HFFc6 (cell line): ENCODE data around the gene GATA5. TPM values are rescaled to one million over a fixed set of nuclear protein-coding genes. Genes with fewer than 3 reads are reported as not detected.

Source experiments
- DNase-seq: peaks from one replicate; pipeline ENCODE4 v3.0.0-alpha.2; 2018
- H3K27ac Mint-ChIP-seq: 2 replicates; pipeline ENCODE4 v1.8.0; 2020; ENCODE audit warnings: mild to moderate bottlenecking, mixed read lengths
- H3K27me3 Mint-ChIP-seq: 2 replicates; pipeline ENCODE4 v1.8.0; 2021; ENCODE audit warnings: mild to moderate bottlenecking, moderate library complexity, mixed read lengths; ENCODE audit not compliant: insufficient read depth
- H3K36me3 Mint-ChIP-seq: 2 replicates; pipeline ENCODE4 v1.8.0; 2021; ENCODE audit warnings: low read depth, mixed read lengths
- H3K4me1 Mint-ChIP-seq: 2 replicates; pipeline ENCODE4 v1.8.0; 2020; ENCODE audit warnings: low read depth, mixed read lengths
- H3K4me3 Mint-ChIP-seq: 2 replicates; pipeline ENCODE4 v1.8.0; 2020; ENCODE audit warnings: mild to moderate bottlenecking, moderate library complexity, mixed read lengths
- H3K9me3 Mint-ChIP-seq: 2 replicates; pipeline ENCODE4 v1.8.0; 2020; ENCODE audit warnings: mild to moderate bottlenecking, mixed read lengths
- CTCF ChIP-seq: fragments of 200-600 bp; sonication (generic); IDR thresholded peaks from 2 replicates; pipeline ENCODE4 v1.5.0; 2021; ENCODE audit warnings: antibody characterized with exemption, mild to moderate bottlenecking
- total RNA-seq, 6 experiments: library from RNA; stranded (reverse); fragmentation: NEBNext Ultra II Directional; extraction: Animal tissue kit (Norgen Biotek cat#: 25700); gene quantifications; 2 replicates in 1 of 6; 3 replicates in 5 of 6; pipeline ENCODE4 v1.2.3, GENCODE V29; 2021

GATA5 gene
- total RNA-seq, 6 experiments from 2014 or later, result not detected

GRCh38 chr20:62418709-62419487 is 56.9 kb downstream of the GATA5 start:
- H3K36me3 Mint-ChIP-seq, result no peaks in the 10 kb centered on the region
- no peaks in the 10 kb centered on the region for H3K4me1 Mint-ChIP-seq
- no peak for DNase-seq
- no peak overlapping the region for H3K4me3 Mint-ChIP-seq
- TF ChIP-seq CTCF, result no peak
- H3K27ac Mint-ChIP-seq, result no peak overlapping the region
- no peaks in the 10 kb centered on the region for H3K9me3 Mint-ChIP-seq
- peaks cover 6% of the 10 kb centered on the region for H3K27me3 Mint-ChIP-seq

GRCh38 chr20:62417981-62418708 is 57.6 kb downstream of the GATA5 start:
- no peak overlapping the region for H3K27ac Mint-ChIP-seq
- H3K4me1 Mint-ChIP-seq, result no peaks in the 10 kb centered on the region

GRCh38 chr20:62416651-62417637 is 58.9 kb downstream of the GATA5 start:
- H3K4me3 Mint-ChIP-seq, result no peak overlapping the region
- H3K27me3 Mint-ChIP-seq, result peaks cover 3% of the 10 kb centered on the region
- no peaks in the 10 kb centered on the region for H3K36me3 Mint-ChIP-seq

More at GRCh38 chr20:62417981-62418708, 57.6 kb downstream of the GATA5 start:
- H3K36me3 Mint-ChIP-seq, result no peaks in the 10 kb centered on the region
- H3K27me3 Mint-ChIP-seq, result peaks cover 6% of the 10 kb centered on the region
- H3K4me3 Mint-ChIP-seq, result no peak overlapping the region
- no peak for TF ChIP-seq CTCF
- no peak for DNase-seq
- no peaks in the 10 kb centered on the region for H3K9me3 Mint-ChIP-seq

GRCh38 chr20:62415354-62416111 is 60.3 kb downstream of the GATA5 start:
- H3K4me3 Mint-ChIP-seq, result no peak overlapping the region
- H3K36me3 Mint-ChIP-seq, result no peaks in the 10 kb centered on the region
- H3K9me3 Mint-ChIP-seq, result no peaks in the 10 kb centered on the region
- TF ChIP-seq CTCF, result no peak
- no peak for DNase-seq
- H3K27me3 Mint-ChIP-seq, result peaks cover 5% of the 10 kb centered on the region
- H3K4me1 Mint-ChIP-seq, result no peaks in the 10 kb centered on the region
- H3K27ac Mint-ChIP-seq, result no peak overlapping the region

More at GRCh38 chr20:62416651-62417637, 58.9 kb downstream of the GATA5 start:
- H3K27ac Mint-ChIP-seq, result no peak overlapping the region
- no peak for DNase-seq
- no peaks in the 10 kb centered on the region for H3K9me3 Mint-ChIP-seq
- no peak for TF ChIP-seq CTCF
- no peaks in the 10 kb centered on the region for H3K4me1 Mint-ChIP-seq
